HG03521 (cell line): ENCODE measurements around the gene DEDD.

Experiments used
- ATAC-seq: cut with Tn5 transposase; IDR thresholded peaks from one replicate; pipeline ENCODE4 v1.9.1; 2021; ENCODE audit warnings: mild to moderate bottlenecking, moderate library complexity; ENCODE audit not compliant: unreplicated experiment

The DEDD gene

DNA sequence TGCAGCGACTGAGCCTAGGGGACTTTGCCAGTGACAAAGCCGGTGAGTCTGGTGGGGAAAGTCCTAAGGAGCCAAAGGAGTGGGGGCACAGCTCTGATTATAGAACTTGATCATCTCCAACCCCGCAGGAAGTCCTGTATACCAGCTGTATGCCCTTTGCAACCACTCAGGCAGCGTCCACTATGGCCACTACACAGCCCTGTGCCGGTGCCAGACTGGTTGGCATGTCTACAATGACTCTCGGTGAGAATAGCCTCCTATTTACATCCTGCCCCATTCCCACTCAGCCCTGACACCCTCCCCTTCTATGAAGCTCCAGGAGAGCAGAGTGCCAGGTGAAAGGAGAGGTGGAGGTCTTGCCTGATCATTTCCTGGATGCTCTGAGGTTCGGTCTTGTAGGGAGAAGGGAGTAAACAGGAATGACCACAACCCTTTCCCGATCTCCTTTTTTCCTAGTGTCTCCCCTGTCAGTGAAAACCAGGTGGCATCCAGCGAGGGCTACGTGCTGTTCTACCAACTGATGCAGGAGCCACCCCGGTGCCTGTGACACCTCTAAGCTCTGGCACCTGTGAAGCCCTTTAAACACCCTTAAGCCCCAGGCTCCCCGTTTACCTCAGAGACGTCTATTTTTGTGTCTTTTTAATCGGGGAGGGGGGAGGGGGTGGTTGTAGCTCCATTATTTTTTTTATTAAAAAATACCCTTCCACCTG, 32.6 kb upstream of the DEDD start:
- no peak for ATAC-seq

DNA sequence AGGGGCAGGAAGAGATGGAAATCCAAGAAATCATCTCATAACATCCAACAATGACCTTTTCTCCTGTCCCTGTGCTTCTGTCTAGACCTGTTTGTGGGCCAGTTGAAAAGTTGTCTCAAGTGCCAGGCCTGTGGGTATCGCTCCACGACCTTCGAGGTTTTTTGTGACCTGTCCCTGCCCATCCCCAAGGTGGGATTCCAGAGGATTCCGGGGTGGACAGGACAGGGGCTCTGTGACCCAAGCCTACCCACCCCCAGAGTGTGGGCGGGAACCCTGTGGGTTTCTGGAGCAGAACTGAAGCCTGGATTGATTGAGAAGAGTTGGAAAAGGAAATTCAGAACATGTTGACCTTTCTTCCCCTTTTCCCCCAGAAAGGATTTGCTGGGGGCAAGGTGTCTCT, 31.3 kb upstream of the DEDD start:
- ATAC-seq: no peak

DNA sequence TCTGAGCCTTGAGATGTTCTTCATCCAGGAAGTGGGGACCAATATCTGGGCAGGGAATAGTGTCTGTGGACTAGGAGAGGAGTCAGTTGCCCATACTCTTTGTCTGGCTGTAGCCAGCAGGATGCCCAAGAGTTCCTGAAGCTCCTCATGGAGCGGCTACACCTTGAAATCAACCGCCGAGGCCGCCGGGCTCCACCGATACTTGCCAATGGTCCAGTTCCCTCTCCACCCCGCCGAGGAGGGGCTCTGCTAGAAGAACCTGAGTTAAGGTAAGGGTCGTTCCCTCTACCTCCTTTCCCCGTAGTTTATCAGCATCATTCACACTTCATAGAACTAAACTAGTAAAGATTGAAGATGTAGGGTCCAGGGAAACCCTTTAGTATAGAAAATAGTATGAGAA, 30.3 kb upstream of the DEDD start:
- ATAC-seq: no peak

DNA sequence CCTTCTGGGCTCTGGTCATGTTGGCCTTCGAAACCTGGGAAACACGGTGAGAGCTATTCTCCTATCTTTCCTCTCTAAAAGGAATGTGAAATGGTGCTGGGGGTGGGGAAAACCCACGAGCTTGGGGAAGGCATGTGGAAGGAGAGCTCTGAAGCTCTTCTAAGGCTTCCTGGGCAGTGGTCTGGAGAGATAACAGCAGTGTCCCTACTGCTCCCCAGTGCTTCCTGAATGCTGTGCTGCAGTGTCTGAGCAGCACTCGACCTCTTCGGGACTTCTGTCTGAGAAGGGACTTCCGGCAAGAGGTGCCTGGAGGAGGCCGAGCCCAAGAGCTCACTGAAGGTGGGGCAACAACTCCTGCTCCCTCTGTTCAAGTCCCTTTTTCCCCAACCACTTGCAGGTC, 29.6 kb upstream of the DEDD start:
- ATAC-seq: no peak

DNA sequence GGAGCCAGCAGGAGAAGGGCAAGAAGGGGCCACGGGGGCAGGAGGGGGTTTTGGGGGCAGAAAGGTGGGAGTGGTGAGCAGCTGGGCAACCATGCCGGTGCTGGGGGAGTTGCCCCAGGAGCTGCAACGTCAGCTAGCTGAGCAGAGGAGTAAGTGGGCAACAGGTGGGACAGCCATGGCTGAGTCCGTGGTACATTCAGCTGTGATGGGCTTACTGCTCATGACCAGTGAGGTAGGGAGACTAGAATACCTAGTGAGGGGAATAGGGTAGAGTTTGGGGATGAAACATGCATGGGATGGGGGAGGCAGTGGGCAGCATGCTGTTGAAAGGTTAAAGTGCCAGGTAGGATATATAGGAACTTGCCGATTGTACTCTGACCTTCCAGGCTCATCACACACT, 29.2 kb upstream of the DEDD start:
- no peak for ATAC-seq

DNA sequence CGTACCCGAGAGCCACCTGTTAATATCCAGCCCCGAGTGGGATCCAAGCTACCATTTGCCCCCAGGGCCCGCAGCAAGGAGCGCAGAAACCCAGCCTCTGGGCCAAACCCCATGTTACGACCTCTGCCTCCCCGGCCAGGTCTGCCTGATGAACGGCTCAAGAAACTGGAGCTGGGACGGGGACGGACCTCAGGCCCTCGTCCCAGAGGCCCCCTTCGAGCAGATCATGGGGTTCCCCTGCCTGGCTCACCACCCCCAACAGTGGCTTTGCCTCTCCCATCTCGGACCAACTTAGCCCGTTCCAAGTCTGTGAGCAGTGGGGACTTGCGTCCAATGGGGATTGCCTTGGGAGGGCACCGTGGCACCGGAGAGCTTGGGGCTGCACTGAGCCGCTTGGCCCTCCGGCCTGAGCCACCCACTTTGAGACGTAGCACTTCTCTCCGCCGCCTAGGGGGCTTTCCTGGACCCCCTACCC, 28.2 kb upstream of the DEDD start:
- ATAC-seq: no peak

DNA sequence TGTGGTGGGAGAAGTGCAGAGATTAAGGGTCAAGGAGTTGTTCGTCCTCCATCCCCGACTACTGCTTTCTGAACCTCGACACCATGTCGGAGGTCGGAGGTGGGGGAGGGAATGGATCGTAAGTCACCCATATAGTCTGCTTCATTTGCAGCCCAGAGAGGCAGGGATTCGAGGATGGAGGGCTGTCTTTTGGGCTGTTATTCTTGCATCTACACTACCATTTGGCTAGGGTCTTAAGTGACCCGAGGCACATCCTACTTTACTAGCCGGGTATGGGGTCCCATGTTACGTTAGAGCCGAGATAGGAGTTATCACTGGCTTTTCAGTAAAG, 27.4 kb upstream of the DEDD start:
- no peak for ATAC-seq

DNA sequence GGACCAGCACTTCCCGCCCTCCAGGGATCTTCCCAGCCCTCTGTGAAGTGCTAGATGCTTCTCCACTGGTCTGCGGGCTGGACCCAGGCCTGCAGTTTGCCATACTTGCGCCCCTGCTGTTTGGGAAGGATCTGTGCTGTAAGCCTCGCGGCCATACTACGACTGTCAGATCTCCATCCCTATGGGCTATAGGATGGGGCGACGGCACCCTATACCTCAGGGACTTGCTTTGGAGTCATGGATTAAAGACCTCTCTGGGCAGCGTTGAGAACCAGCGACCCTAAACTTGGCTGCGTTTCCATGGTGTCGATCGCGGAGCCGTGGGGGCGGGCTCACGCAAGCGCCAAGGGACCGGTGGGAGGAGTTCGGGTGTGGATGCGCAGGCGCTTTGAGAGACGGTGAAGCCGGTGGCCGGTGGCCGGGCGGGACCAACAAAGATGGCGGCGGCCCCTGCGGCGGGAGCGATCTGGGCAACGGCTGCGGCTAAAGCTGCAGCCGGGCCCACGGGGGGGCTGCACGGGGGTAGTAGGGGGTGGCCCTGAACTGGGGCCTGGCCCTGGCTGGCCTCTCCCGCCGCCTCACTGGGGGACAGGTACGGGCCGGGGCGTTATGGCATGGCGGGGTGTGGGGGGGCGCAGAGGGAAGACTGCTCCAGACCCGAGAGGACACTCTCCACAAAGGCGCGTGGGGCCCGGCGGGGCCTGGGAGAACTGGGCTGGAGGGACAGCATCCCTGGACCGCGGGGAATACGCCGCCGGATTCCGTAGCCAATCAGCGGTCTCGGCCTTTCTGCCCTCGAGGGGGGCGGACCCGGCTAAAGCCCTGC, 26.8 kb upstream of the DEDD start, which contains the start of gene USP21:
Gene USP21, plus strand, starts transcription at position 414 of the 826 bp plus-strand sequence. CDS start 1,141 bp downstream, outside the sequence.
- ATAC-seq: peak; percentile 83

DNA sequence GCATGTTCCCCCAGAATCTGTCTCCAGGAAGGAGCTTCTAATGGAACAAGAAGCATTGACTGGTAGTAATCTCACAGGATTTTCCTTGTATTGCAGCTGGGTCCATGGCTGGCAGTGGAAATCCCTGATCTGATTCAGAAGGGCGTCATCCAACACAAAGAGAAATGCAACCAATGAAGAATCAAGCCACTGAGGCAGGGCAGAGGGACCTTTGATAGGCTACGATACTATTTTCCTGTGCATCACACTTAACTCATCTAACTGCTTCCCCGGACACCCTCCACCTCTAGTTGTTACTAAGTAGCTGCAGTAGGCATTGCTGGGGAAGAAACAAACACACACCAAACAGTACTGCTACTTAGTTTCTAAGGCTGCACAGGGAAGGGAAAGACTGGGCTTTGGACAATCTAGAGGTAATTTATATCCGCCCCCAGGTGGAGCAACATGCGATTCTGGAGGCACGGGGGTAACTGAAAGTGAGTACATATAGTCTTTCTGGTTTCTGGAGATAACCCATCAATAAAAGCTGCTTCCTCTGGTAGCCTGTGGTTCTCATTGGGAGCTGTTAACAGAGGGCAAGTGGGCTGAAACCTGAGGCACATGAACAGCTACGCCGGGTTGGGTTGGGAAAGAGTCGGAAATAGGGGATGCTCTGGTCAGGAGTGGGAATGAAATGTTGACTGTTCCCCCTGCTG, 26.0 kb upstream of the DEDD start:
- no peak for ATAC-seq

DNA sequence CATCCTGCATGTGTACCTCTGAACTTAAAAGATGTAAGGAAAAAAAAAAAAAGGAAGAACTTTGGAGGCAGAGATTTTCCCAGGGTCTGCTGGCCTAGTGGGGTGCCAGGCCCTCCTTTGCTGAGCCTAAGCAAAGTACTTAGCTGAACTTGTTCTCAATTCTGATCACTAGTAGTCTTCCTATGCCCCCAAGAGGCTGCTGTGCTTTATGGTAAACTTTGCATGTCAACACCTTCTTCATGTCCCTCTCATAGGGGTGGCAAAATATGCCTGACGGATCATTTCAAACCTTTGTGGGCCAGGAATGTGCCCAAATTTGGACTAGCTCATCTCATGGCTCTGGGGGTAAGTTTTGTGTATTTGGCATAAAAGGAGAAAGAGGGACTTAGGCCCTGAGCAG, 25.4 kb upstream of the DEDD start:
- no peak for ATAC-seq

DNA sequence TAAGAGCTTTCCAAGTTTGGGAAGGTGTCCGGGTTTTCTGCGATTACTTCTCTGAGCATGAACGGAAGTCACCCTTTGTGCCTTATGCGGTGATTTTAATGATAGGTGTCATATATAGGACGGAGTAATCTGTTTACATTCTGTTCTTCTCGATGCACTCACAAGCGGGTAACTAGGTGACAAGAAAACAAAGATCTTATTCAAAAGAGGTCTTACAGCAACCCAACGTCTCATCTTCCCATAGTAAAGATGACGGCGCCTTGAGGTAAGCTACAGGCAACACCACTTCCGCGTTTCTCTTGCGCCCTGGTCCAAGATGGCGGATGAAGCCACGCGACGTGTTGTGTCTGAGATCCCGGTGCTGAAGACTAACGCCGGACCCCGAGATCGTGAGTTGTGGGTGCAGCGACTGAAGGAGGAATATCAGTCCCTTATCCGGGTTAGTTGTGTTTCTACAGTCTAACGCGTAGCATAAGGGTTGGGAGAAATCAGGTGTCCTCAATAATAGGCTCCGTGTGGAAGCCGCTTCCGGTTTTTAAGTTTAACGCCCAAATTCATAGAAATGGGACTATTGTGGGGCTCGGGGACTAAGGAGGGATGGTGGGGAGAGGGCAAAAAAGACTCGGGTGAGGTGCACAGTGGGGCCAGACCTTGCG, 21.3 kb upstream of the DEDD start, which contains the start of gene UFC1:
Gene UFC1, plus strand, starts transcription at position 297 of the 656 bp plus-strand sequence. Its CDS starts 20 bp downstream, at position 317.
- ATAC-seq: peak; percentile 82

DNA sequence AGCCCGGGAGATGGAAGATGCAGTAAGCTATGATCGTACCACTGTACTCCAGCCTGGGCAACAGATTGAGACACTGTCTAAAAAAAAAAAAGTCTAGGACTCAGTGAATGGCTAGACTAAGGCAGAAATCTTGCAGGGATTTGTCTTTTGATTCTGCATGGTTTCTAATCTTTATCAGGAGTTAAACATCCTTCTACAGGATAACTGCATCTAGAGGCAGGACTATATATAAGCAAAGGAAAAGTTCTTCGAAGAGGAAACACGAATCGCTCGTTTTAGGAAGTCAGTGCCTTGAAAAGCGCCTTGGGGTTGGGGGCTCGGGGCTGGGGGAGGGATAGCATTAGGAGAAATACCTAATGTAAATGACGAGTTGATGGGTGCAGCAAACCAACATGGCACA, 20.7 kb upstream of the DEDD start:
- no peak for ATAC-seq

DNA sequence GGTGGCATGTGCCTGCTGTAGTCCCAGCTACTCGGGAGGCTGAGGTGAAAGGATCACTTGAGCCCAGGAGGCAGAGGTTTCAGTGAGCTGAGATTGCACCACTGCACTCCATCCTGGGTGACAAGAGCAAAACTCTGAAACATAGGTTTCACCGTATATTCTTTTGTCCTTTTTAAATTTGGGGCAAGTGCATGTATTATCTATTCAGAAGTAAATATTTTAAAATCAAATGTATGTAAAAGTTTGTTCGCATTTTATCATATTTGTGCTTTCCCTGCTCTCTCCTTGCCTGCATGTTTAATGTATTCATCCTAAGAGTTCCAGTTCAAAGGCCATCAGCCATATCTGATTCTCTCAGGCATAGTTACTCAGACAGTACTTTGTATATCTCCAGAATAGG, 13.4 kb upstream of the DEDD start:
- no peak for ATAC-seq

DNA sequence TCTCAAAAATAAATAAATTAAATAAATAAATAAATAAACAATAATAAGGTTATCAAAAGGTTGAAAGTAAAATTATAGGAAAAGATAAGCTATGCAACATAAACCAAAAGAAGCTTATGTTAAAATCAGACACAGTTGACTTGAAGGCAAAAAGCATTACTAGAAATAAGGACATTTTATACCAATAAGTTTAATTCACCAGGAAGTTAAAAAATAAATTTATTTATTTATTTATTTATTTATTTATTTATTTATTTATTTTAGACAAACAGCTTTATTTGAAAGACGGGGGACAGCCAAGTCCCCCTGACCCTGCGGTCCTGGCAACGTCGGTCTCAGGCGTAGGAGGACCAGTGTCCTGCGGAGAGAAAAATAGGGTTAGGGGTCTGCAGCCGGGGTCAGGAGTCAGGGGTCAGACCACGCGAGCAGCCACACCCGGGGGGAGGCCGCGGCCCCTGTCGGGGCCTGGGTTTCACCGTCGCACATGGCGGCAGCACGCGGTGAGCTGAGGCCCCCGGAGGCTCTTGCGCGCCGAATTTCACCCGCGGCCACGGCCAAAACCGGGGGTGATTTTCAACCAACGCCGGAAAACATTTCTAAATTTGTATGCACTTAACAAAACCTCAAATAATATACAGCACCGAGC, 8.4 kb upstream of the DEDD start:
- no peak for ATAC-seq

DNA sequence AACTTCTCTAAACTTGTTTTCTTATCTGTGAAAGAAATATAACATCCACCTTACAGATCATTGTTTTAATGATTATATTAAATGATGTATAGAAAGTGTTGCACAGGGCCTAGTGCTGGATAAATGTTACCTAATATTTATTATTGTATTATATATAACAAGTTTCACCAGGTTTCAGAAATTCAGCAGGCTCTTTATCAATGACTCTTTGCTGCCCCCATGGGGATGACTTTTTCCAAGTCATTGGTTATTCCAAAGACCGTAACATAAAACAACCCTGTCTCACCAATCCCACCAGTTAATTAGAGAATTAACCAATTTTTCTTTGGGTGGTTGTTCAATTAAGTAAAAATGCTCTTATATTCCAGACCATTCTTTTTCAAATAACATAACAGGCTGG, 7.3 kb upstream of the DEDD start:
- no peak for ATAC-seq

DNA sequence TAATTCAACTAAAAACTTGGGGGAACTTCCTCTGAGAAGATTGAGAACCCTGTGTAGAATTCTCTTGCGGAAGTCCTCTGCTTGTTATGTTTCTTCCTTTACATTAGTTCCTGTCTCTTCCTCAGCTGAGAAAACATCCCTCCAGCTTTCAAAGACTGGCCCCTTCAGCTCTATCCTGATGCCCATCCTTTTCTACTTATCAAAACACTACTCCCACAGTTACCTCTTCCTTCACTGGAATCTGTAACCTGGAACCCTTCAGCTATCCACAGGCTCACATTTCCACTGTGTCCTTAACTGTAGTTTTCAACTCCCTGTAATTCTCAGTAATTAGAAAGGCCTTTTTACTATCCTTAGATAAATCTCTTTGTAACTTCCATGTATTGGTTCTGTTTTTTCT, 6.0 kb upstream of the DEDD start:
- ATAC-seq: no peak

DNA sequence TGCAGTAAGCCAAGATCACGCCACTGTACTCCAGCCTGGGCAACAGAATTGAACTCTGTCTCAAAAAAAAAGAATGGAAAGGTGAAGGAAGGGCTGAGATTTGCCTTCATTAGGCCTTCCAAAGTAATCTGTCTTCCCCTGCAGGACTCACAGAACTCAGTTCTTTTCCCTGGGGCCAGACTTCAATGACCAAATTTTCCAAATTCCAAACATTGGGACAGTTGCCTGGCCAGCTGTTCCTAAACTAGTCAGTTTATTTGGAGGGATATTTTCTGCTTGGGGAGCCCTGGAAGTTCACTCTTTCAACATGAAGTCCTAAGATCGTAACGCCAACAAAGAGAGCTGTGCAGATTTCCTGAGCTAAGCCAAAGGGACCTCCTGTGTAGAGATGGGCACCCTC, 5.4 kb upstream of the DEDD start:
- no peak for ATAC-seq

DNA sequence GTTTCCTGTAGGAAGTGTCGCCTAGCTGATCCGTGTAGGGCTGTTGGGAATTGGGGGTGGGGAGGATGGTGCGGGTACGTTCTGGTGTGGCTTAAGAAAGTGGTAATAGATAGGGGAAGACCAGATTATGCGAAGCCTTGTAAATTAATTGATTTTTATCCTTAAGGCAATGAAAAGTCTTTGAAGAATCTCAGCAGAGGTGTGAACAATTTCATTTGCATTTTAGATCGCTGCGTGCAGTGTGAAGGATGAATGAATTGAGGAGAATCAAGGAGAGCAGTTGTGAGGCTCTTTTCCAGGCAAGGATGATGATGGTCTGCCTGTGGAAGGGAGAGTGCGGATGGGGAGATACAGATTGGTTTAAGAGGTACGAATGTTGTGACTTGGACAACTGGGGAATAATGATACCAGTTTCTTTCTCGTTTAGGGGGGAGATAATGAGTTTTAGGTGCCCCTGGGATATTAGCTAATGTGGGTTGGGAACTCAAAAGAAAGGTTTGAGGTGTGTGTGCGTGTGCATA, 813 bp upstream of the DEDD start:
- no peak for ATAC-seq

DNA sequence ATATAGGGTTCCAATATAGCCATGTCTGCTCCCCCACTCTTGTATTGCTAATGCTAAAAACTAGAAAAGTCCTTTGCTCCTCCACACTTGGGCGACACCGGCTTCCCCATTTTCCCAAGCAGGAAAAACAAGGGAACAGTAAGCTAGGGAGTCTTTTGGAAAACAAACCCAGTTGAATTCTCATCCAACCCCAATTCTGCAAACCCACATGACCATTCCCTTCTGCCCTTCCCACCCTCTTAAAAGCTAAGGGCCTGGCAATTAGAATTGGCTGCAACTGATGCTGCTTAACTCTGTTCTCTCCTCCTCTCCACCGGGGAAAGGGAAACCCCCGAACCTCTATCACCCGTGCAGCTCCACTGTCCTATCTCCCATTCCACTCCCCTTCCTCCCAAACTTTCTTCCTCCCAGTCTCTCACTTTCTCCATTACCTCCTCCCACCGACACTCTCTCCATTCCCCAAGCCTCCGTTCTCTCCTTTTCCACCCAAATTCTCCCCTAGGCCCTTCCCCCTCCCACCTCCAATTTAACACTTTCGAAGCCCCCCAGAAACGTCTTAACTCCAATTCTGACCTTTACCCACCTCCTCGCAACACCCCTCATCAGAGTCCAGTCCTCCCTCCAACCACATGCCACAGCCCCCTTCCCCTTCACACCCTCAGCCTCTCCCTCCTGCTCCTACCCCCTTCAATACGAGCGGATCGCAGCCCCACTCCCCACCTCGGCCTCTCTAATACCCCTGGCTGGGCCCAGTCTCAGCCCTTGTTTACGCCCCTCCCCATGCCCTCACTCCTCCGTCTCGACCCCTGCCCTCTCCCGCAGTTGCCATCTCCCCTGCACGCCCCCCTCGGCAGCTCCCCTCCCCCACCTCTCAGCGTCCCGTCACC, 701 bp downstream of the DEDD start:
- no peak for ATAC-seq
